Fibroblast of villous mesenchyme (primary cell): ENCODE results near the gene DLGAP4. TPM values are rescaled to one million over a fixed set of nuclear protein-coding genes. Genes with fewer than 3 reads are reported as not detected.

Experiments
- DNase-seq: peaks from one replicate; pipeline ENCODE4 v3.0.0-alpha.2; 2010; ENCODE audit warnings: low read depth
- H3K4me3 ChIP-seq: 2 replicates; pipeline ENCODE4 v1.5.1; 2011; ENCODE audit warnings: low read depth, mild to moderate bottlenecking, low read length
- total RNA-seq: library from RNA; depleted of rRNA; stranded (reverse); fragments of >200 nt; gene quantifications from 2 replicates; pipeline ENCODE4 v1.2.3, GENCODE V29; 2012
- TF ChIP-seq, protein P1 (sequence below): IDR thresholded peaks from 2 replicates; pipeline ENCODE4 v1.5.1; 2012; ENCODE audit warnings: low read depth, mild to moderate bottlenecking, low read length; ENCODE audit not compliant: insufficient read depth

The DLGAP4 gene
- total RNA-seq, 1 donor, result 15.5 TPM

DNA sequence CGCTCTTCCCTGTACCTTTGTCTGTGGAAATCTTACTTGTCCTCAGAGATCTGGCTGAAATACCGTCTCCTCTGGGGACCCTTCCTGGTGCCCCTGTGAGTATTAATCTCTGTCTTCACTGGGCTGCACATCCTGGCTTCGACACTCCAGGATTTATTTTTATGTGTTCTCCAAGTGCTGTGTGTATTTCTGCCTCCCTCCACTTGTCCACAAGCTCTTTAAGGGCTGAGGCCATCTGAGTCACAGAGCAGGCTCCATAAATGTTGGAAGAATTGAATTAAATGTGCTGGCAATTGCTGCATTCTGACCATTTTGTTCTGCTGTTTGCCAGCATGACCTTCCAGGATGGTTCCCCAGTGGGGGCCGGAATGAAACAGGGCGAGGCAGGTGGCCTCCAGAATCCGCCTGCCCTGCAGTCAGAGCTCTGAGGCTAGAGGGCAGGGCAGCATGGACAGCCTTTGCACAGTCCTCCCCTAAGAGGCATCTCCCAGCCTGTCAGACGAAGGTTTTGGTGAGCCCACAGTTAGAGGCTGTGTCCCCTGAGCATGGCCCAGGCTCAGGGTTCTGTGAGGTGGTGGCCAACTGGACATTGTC is 105.8 kb downstream of the DLGAP4 start:
- no peak overlapping the region for H3K4me3 ChIP-seq
- TF ChIP-seq, protein P1, sequence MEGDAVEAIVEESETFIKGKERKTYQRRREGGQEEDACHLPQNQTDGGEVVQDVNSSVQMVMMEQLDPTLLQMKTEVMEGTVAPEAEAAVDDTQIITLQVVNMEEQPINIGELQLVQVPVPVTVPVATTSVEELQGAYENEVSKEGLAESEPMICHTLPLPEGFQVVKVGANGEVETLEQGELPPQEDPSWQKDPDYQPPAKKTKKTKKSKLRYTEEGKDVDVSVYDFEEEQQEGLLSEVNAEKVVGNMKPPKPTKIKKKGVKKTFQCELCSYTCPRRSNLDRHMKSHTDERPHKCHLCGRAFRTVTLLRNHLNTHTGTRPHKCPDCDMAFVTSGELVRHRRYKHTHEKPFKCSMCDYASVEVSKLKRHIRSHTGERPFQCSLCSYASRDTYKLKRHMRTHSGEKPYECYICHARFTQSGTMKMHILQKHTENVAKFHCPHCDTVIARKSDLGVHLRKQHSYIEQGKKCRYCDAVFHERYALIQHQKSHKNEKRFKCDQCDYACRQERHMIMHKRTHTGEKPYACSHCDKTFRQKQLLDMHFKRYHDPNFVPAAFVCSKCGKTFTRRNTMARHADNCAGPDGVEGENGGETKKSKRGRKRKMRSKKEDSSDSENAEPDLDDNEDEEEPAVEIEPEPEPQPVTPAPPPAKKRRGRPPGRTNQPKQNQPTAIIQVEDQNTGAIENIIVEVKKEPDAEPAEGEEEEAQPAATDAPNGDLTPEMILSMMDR, result no peak
- DNase-seq, result no peak

DNA sequence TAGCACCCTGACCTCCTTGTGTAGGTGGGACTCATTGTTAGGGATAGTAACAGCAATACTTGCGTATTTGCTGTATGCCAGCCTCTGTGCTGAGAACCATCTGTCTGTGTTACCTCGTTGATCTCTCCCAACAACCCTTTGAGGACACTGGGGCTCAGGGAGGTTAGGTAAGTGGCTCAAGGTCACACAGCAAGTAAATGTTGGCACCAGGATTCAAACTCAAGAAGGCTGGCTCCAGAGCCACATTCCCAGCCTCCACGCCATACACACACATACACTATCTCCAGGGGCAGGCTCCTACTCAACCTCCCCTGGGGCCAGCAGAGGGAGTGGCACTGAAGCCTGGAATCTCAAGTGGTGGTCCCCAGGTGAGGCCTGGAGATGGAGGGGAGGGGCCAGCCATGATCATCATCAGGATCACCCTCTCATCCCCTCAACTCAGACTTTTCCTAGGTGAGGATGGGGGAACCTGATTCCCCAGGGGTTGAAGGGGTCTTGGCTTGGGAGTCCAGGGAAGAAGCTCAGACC is 109.4 kb downstream of the DLGAP4 start:
- no peak overlapping the region for H3K4me3 ChIP-seq
- no peak for DNase-seq
- TF ChIP-seq, protein P1, result no peak

DNA sequence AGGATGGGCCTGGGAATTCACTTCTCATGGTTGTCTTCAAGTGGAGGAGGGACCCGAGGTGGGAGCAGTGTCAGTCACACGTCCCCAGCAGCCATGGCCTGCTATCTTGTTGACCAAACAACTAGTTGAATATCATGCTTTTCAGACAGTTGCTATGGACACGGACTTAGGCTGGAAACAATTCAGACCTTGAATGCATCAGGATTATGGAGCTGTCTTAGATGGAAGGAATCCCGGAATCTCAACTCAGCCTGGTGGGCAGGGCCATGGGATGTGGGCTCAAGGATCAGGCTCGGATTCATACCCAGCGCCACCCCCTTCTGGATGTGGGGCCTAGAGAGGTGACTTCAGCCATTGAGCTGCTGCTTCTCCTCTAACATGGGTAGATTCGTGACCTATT is 112.6 kb downstream of the DLGAP4 start:
- no peak overlapping the region for H3K4me3 ChIP-seq
- no peak for DNase-seq
- TF ChIP-seq, protein P1, result no peak

DNA sequence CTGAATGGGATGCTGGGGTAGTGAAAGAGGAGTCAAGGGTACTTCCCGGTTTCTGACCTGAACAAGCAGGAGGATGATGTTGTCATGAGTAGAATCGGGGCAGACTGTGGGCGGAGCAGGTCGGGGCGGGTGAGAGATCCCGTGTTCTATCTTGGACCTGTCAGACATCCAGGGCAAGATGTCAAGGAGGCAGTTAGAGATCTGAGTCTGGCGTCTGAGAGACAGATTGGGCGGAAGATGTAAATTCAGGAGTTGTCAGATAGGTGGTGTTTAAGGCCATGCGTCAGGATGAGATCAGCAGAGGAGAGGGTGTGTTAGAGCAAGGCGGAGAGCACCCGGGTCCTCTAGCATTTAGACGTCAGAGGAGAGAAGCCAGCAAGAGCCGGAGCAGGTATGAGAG is 115.5 kb downstream of the DLGAP4 start:
- TF ChIP-seq, protein P1, result no peak
- no peak overlapping the region for H3K4me3 ChIP-seq
- no peak for DNase-seq

DNA sequence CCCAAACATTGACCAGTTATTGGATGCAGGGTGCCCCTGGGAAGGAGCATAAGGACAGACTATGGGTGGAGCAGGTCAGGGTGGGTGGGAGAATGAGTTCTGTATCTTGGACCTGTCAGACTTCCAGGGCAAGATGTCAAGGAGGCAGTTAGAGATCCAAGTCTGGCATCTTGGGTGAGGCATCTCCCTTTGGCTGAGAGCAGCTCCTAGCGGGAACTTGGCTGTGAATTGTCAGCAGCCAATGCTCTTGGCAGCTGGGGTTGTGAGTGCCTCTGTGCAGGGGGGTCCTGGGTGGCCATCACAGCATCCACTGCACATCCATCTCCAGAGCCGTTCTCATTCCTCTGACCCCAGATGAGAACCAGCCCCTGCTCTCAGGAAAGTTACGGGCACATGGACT is 118.2 kb downstream of the DLGAP4 start:
- TF ChIP-seq, protein P1, result no peak
- DNase-seq, result no peak
- no peak overlapping the region for H3K4me3 ChIP-seq

DNA sequence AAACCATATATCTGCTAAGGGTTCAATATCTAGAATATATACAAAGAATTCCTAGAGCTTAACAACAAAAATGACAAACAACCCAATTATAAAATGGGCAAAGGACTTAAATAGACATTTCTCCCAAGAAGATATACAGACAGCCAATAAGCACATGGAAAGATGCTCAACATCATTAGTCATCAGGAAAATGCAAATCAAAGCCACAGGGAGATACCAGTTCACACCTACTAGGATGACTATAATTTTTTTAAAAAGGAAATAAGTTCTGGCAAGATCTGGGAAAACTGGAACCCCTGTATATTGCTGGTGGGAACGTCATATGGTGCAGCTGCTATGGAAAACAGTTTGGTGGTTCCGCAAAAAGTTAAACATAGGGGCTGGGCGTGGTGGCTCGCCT is 119.0 kb downstream of the DLGAP4 start:
- no peak for DNase-seq
- TF ChIP-seq, protein P1, result no peak
- H3K4me3 ChIP-seq, result no peak overlapping the region

DNA sequence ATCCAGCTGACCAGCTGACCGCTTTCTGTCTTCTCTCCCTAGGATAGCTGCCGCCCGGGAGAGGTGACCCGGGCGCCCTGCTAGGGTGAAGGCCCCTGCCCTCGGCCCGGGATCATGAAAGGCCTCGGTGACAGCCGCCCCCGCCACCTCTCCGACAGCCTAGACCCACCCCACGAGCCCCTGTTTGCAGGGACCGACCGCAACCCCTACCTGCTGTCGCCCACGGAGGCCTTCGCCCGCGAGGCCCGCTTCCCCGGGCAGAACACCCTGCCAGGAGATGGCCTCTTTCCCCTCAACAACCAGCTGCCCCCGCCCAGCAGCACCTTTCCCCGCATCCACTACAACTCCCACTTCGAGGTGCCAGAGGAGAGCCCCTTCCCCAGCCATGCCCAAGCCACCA is 125.5 kb downstream of the DLGAP4 start:
- TF ChIP-seq, protein P1, result no peak
- H3K4me3 ChIP-seq, result no peak overlapping the region
- no peak for DNase-seq
